Femur (tissue), 1 donor: ENCODE data around the gene WDR90.
A peak's percentile ranks its signal among the peaks of the same experiment; 100 is the strongest.

Source experiments
- DNase-seq: peaks from one replicate; pipeline ENCODE4 v3.0.0-alpha.2; 2017

Gene WDR90

DNA sequence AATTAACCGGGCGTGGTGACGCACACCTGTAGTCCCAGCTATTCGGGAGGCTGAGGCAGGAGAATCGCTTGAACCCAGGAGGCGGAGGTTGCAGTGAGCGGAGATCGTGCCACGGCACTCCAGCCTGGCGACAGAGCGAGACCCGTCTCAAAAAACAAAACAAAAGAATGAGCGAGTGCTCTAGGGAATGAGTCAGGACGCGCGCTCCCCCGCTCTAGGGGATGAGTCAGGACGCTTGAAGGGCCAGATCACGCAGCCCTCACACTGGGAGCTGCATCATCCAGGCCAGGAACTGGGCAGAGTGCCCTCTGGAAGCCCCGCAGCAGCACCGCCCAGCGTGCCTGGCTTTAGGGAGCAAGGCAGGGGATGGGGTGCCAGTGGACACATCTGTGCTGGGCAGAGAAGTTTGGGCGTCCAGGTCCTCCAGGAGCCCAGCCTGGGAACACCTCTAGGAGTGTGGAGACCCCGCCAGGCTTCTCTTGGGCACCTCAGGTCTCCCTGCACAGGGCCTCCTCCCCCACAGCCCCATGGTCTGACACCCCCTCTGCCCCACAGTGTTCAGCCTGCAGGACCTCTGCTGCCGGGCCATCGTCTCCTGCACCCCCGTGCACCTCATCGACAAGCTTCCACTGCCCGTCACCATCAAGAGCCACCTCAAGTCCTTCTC lies 22.2 kb upstream of the WDR90 start:
- no peak for DNase-seq

DNA sequence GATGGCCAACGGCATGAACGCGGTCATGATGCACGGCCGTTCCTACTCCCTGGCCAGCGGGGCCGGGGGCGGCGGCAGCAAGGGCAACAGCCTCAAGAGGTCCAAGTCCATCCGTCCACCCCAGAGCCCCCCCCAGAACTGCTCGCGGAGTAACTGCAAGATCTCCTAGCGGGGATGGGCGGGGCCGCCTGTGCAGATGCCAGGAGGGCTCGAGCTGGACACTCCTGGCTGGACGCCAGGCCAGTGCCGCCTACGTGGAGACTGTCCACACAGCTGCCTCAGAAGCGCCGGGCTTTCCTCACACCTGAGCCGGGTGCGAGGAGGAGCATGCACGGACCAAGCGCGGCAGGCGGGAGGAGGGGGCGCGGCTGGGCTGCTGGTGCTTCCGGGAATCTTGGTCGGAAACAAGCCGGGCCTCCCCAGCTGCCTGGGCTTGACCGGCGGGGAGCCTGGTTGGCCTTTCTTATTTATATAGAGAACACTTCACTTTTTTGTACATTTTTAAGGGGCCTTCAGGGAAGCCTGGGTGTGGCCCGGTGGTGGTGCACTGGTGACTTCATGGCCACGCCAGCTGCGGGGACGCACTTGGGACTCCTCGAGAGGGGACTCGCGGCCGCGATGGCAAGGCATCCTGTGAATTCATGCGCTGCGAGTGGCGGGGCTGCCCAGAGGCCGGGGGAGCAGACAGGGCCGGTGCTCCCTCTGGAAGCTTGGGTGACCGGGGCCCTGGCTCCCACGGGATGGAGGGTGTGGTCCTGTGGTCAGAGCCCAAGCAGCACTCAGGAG lies 21.5 kb upstream of the WDR90 start:
- DNase-seq: peak; percentile 50

DNA sequence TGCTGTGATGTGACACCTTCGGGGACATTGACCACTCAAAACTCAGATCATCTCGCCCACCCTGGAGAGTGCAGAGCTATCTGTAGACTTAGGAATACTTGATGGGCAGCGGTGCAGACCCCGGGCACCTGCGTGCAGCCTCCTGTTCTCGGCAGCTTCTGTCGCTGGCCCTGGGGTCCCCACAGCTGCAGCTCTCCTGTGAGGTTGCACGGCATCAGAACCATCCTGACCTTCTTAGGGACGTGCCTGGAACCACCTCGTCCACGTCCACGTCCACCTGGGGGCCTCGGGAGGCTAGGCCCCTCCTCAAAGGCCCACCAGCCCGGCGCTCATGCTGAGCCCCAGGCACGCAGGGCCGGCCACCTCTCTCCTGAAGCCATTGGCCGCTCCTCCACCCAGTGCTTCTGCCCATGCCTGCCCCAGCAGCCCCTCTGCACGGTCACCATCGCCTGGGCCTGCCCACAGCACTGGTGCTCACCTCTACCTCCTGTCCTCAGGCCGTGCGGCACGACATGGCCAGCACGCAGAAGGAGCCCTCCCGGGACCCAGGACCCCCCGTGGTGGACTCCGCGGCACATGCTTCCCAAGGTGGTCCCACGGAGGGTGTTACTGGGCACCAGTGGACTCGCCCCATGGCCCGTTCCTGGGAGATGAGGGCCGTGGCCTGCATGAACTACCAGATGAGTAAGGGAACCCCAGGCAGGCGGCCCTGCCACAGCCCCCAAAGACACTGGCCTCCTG lies 20.7 kb upstream of the WDR90 start:
- no peak for DNase-seq

DNA sequence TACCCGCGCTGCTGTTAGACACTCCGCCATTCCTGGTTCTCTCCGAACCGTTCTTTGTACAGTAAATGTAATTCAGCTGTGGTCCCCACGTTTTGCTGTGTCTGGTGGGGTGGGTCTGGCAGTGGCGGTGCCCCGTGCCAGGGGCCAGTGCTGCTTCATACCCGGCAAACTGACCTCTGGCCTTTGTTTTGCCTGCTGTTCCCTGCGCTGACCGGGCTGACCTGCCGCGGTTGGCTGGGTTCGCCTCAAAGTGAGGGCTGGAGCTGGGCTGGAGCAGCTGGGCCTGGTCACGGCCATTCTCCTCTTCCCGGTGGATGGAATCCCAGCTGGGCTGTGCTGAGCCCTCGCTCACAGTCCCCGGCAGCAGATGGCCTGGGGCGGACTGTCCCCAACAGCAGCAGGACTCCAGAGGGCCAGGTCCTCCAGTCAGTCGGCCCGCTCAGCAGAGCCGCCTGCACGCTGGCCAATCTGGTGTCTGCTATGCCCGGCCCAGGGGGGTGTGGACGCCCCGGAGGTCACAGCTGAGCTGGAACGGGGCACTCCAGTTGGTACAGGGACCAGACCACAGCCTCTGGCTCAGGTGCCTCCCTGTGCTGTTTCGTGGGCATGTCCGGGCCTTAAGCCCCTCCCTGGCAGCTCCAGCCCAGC lies 19.9 kb upstream of the WDR90 start:
- DNase-seq: peak; percentile 76

DNA sequence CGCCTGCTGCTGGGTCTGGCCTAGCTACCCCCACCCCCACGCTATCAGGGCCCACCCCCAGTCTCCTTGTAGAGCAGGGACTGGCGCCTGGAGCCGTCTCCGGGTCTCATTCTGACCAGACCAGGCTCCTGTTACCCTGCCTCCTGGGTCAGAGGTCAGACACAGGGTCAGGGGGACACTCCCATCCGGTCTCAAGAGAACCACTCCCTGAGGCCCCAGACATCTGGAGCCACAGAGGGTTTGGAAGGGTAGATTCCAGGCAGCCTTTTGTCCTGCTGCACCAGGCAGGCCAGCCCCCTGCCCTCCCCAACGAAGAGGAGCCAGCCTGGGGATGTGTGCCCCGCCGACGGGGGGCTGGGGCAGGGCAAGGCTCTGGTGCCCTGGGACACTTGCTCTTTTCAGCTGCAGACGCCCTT lies 19.3 kb upstream of the WDR90 start:
- no peak for DNase-seq

DNA sequence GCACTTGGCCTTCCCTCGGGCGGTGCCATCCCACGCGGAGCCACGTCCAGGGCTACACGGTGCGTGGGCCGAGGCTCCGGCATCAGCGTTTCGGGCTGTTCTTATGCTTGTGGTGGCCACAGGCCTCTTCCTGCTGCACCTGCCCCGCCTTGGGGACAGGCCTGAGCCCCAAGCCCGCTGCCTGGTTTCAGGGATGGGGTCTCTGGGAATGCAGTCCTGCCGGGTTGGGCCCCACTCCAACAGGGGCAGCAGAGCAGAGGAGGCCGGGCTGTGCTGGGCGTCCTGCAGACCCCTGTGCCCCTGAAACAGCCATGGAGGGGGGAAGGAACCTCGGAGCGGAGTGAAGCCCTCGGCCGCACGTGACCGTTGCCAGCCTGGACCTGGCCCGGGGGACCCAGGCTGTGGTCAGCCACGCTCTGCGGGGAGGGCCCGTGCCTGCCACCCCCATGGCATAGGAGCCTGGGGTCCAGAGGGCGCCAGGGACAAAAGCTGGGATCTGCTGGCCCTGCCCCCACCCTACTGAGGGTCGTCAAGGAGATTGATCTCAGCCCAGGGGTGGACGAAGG lies 18.8 kb upstream of the WDR90 start:
- peak; percentile 31 for DNase-seq

DNA sequence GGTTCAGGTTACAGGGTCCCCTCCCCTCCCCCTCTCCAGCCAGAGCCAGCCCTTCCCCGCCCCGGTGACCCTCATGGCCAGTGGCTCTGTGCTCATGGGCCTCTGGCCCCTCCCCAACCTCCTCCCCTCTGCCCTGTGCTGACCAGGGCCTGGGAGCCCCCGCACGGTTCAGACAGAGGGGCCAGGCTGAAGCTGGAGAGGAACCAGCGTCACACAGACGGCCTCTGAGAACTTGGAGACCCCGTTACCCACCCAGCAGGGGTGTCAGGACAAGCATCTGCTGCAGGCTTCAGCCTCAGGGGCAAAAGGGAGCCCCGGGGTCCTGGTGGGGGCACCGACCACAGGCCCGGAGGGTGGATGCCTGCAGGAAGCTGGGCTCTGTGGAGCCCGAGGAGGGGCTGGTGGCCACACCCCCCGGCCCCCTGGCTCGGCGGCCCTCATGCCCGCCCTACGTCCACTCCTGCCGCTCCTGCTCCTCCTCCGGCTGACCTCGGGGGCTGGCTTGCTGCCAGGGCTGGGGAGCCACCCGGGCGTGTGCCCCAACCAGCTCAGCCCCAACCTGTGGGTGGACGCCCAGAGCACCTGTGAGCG lies 18.3 kb upstream of the WDR90 start, which contains the start of gene WFIKKN1:
WFIKKN1 (plus strand) TSS at position 171 of the 591 bp plus-strand sequence; CDS start at position 440, 269 bp downstream.
- peak; percentile 60 for DNase-seq

DNA sequence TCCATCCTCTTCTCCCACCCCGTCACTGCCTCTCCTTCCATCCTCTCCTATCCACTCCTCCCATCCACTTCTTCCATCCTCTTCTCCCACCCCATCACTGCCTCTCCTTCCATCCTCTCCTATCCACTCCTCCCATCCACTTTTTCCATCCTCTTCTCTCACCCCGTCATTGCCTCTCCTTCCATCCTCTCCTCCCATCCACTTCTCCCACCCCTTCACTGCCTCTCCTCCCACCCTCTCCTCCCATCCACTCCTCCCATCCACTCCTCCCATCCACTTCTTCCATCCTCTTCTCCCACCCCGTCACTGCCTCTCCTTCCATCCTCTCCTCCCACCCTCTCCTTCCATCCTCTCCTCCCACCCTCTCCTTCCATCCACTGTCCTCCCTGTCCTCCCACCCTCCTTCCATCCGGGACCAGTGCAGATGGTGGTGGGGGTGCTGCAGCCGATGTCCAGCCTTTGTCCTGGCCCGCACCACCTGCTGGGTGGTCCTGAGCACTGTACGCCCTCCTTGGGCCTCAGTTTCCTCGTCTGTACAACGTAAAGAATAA lies 17.3 kb upstream of the WDR90 start:
- no peak for DNase-seq

DNA sequence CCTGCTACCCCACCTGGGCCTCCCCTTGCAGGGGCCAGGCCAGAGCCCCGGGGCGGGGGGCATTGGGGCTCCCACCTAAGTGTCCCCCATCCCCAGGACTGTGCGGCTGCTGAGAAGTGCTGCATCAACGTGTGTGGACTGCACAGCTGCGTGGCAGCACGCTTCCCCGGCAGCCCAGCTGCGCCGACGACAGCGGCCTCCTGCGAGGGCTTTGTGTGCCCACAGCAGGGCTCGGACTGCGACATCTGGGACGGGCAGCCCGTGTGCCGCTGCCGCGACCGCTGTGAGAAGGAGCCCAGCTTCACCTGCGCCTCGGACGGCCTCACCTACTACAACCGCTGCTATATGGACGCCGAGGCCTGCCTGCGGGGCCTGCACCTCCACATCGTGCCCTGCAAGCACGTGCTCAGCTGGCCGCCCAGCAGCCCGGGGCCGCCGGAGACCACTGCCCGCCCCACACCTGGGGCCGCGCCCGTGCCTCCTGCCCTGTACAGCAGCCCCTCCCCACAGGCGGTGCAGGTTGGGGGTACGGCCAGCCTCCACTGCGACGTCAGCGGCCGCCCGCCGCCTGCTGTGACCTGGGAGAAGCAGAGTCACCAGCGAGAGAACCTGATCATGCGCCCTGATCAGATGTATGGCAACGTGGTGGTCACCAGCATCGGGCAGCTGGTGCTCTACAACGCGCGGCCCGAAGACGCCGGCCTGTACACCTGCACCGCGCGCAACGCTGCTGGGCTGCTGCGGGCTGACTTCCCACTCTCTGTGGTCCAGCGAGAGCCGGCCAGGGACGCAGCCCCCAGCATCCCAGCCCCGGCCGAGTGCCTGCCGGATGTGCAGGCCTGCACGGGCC lies 16.5 kb upstream of the WDR90 start:
- DNase-seq: no peak

DNA sequence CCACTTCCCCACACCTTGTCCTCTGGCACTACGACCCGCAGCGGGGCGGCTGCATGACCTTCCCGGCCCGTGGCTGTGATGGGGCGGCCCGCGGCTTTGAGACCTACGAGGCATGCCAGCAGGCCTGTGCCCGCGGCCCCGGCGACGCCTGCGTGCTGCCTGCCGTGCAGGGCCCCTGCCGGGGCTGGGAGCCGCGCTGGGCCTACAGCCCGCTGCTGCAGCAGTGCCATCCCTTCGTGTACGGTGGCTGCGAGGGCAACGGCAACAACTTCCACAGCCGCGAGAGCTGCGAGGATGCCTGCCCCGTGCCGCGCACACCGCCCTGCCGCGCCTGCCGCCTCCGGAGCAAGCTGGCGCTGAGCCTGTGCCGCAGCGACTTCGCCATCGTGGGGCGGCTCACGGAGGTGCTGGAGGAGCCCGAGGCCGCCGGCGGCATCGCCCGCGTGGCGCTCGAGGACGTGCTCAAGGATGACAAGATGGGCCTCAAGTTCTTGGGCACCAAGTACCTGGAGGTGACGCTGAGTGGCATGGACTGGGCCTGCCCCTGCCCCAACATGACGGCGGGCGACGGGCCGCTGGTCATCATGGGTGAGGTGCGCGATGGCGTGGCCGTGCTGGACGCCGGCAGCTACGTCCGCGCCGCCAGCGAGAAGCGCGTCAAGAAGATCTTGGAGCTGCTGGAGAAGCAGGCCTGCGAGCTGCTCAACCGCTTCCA lies 15.7 kb upstream of the WDR90 start:
- peak; percentile 29 for DNase-seq

DNA sequence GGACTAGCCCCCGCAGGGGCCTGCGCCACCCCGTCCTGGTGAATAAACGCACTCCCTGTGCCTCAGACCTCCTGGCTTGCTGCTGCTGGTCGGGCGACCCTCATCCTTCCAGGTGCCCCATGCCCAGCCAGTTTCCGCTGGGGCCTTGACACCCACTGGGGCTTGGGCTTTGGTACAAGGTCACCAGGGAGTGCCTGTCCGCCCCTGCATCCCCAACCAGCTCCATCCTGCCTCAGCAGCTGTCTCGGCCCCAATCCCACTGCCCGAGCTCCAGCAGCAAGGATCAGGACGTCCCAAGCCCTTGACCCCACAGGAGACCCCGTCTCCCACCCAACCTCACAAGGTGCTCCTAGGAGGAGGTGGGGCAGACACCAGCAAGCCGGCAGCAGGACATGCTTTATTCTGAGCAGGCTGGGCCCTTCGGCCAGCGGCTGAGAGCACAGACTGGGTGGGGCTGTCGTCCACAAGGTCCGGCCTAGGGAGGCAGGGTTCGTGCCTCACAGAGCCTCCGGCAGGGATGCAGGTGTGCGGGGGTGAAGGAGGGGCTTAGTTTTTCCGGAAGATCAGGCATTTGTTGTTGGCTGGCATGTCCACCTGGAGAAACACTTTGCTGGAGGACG lies 15.0 kb upstream of the WDR90 start:
- DNase-seq: no peak

DNA sequence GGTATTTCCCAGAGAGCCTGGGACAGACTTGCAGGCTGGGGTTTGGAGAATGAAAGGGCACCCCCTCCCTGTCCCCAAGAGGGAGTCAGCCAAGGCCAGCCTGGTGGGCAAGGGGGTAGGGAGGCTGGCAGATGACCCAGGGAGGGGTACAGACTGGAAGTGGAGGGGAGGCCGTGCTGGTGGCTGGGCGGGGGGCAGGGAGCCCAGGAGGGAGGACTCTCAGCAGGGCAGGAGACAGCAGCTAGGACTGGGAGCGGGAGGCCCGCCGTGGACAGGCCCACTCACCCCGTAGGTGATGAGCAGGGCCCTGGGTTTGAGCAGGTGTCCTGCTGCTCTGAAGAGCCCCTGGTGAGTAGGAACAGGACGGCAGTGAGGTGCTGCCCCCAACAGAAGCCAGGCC lies 14.2 kb upstream of the WDR90 start:
- no peak for DNase-seq

DNA sequence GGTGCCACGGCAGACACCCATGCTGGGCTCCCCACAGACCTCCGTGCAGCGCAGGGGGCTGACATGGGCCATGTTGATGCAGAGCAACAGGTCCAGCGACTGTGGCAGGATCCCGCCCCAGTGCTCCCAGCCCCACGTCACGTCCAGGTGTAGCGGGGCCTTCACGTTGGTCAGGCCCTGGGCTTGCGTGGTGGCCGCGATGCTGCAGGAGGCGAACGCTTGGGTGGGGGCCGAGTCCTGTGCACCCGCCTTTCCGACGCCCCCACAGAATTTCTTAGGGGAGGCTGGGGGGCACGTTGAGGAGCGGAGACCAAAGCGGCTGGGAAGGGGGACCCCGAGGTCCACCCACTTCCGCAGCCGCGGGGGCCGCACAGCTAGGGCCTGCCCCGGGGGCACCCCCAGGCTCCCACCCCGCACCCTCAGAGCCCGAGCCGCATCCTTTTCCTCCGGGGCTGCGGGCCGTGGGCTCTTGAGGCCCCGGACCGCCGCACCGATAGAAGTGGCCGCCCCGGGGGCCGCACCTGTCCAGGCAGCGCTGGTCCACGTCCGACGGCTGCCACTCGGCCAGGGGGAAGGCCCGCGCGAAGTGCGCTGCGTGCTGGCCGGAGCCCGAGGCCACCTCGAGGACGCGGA lies 13.5 kb upstream of the WDR90 start:
- peak; percentile 44 for DNase-seq

DNA sequence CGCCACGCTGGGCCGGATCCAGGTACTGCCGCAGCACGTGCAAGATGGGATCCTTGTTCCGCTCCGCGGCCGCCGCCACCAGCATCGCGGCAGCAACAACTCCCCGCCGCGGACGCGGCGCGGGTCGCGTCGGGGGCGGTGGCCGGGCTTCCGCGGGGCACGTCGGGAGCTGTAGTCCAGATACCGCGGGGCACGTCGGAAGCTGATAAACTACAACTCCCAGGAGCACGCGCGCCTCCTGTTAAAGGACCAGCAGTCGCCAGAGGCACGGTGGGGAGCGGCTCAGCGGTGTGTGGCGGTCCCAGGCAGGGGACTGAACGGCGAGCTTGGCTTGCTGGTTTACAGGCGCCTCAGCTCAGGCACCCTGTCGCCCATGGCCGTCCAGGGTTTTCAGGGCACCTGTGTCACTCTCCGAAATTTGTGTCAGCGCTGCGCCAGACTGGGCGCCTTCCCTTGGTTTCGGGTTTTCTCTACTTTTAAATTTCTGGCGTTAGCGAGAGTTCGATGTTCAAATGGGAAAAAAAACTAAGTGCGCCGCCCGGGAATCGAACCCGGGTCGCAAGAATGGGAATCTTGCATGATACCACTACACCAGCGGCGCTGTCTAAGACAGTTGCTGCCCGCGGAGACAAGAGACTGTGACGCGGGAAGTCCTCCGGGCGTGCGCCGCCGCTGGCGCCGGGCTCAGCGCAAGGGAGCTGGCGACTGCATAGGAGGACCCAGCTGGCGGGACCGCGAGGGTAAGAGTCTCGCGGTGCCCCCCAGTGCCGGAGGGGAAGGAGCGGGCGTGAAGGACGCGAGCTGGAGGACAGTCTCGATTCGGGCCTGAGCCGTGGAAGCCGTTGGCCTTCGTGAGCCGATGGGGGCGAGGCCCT lies 12.7 kb upstream of the WDR90 start, which contains the start of gene METTL26:
METTL26 (minus strand) TSS at position 100 of the 875 bp plus-strand sequence; CDS start at position 85, 15 bp downstream.
- peak; percentile 96 for DNase-seq

DNA sequence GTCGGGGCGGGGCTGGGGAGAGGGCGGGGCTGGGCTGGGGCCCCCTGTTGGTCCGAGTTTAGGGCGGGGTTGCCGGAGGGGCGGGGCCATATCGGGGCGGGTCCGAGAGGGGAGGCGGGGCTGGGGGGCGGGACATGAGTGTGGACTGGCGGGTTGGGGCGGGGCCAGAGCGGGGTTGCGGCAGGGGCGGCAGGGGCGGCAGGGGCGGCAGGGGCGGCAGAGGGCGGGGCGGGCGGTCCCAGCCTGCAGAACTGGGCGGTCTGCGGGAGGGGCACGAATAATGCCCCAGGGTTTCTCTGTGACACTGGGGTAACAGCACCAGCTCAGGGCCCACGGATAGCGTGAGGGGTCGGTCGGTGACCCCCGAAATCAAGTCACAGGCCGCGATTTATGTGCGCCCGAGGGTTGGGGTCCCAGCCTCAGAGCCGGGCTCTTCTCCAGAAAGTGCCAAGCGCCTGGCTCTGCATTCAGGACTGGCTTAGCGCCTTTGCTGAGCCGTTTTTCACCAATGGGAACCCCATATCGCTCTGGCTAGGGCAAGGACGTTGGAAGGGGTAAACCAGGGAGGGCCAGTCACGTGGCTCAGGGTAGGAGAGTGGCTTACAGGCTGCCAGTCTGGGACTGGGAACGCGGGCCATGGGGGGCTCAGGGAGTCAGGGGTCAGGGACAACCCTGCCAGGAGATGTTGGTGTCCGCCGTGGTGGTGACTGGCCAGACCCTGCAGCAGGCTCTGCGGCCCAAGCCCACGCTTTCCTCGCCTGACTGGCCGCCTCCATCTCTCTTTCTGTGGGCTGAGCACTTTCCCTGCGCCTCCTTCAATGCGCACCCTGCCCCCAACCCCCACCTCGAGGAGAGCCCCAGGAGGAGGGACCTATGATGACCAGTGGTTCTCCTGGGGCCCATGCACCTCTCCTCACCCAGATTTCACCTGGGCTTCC lies 11.8 kb upstream of the WDR90 start:
- DNase-seq: peak; percentile 95

DNA sequence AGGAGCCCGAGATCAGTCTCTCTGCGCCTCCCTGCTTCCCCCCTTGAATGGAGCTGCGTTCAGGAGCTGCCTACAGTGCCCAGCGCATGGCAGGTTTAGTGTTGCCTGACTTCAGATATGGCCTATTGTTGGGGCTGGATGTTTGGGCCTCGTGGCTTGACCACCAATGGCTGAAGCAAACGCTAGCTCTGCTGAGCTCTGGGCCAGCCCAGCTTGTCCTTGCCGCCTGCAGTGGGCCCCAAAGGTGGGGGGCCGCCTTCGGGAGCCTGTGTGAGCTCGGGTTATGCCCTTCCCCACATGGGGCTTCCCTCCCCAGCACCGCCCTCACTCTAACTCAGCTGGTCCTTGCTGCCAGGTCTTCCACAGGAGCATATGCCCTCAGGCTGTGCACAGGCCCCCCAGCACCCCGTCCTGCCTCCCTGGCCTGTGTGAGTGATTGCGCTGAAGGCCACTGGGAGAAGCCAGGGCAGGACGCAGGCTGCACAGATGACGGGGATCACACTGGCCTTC lies 11.1 kb upstream of the WDR90 start:
- peak; percentile 30 for DNase-seq

DNA sequence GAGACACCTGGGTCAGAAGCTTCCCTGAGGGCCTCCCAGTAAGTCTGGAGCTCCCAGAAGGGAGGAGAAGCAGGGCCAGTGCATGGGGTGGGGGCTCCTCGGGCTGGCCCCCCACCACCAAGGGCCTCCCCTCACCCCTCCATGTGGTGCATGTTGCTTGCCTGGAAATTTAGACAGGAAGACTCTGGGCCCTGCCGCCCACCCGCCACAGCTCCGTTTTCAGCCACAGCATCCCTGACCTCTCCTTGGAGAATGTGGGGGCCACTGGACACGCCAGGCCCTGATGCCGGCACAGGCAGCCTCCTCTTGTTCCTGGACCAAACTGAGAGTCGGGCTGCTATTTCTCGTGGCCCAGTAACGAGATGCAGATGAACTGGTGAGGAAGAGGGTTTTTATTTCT lies 10.3 kb upstream of the WDR90 start:
- DNase-seq: no peak
